NCI-H187 (cell line): ENCODE measurements around the gene DCTN1.

ENCODE experiments used
- DNase-seq, 2 experiments: peaks; one replicate each; lab custom pipeline; 2025; lab: John Stamatoyannopoulos, UW

Gene DCTN1

GRCh38 chr2:74321737-74322136, 58.4 kb downstream of the DCTN1 start:
- DNase-seq = no peak

GRCh38 chr2:74317701-74318100, 62.4 kb downstream of the DCTN1 start:
- DNase-seq = no peak

- no peak for DNase-seq
These were observed 63.4 kb downstream of the DCTN1 start for GRCh38 chr2:74316627-74317295.

GRCh38 chr2:74314107-74314506, 66.0 kb downstream of the DCTN1 start:
- DNase-seq = no peak

- no peak for DNase-seq
These were observed 66.6 kb downstream of the DCTN1 start for GRCh38 chr2:74313497-74313896.

- DNase-seq = no peak
These were observed 67.2 kb downstream of the DCTN1 start for GRCh38 chr2:74312913-74313312.
